Osteoblast (primary cell): ENCODE measurements around the gene PCA3. TPM values are rescaled to one million over a fixed set of nuclear protein-coding genes. Genes with fewer than 3 reads are reported as not detected.

ENCODE experiments used
- DNase-seq: peaks from one replicate; pipeline ENCODE4 v3.0.0; 2011; ENCODE audit warnings: low spot score, mixed read lengths; ENCODE audit not compliant: insufficient read length; ENCODE audit errors: missing footprints
- H2AFZ ChIP-seq: 2 replicates; pipeline ENCODE4 v1.6.0; 2011; ENCODE audit warnings: mild to moderate bottlenecking, low read length
- H3K27ac ChIP-seq: 2 replicates; pipeline ENCODE4 v1.5.1; 2011; ENCODE audit warnings: mild to moderate bottlenecking, low read depth, low read length, moderate library complexity
- H3K27me3 ChIP-seq: 2 replicates; pipeline ENCODE4 v1.6.0; 2012; ENCODE audit warnings: mild to moderate bottlenecking, control low read depth, inconsistent platforms, low read length, moderate library complexity; ENCODE audit not compliant: insufficient read depth
- H3K36me3 ChIP-seq: 2 replicates; pipeline ENCODE4 v1.5.1; 2011; ENCODE audit warnings: mild to moderate bottlenecking, low read length, control low read depth, moderate library complexity; ENCODE audit not compliant: insufficient read depth
- H3K4me1 ChIP-seq: 2 replicates; pipeline ENCODE4 v1.5.1; 2011; ENCODE audit warnings: mild to moderate bottlenecking, low read length, control low read depth, moderate library complexity; ENCODE audit not compliant: insufficient read depth
- H3K4me2 ChIP-seq: 2 replicates; pipeline ENCODE4 v1.6.0; 2011; ENCODE audit warnings: mild to moderate bottlenecking, low read length; ENCODE audit not compliant: insufficient read depth
- H3K4me3 ChIP-seq: fragments of 200-600 bp; sonication (generic); 3 replicates; pipeline ENCODE4 v1.5.1; 2012; ENCODE audit warnings: mild to moderate bottlenecking, low read length, inconsistent platforms; ENCODE audit not compliant: insufficient read depth
- H3K79me2 ChIP-seq: 2 replicates; pipeline ENCODE4 v1.6.0; 2012; ENCODE audit warnings: mild to moderate bottlenecking, low read length, control low read depth, inconsistent platforms; ENCODE audit not compliant: insufficient read depth
- H3K9me3 ChIP-seq: 2 replicates; pipeline ENCODE4 v1.5.1; 2011; ENCODE audit warnings: low read depth, low read length, control low read depth
- H4K20me1 ChIP-seq: 2 replicates; pipeline ENCODE4 v1.6.0; 2012; ENCODE audit warnings: mild to moderate bottlenecking, low read length, control low read depth; ENCODE audit not compliant: insufficient read depth
- CTCF ChIP-seq: IDR thresholded peaks from 2 replicates; pipeline ENCODE4 v1.5.1; 2011; ENCODE audit warnings: mild to moderate bottlenecking, low read depth, low read length, moderate library complexity; ENCODE audit errors: extremely low read depth
- total RNA-seq: library from RNA; depleted of rRNA; stranded (reverse); fragments of >200 nt; gene quantifications from 2 replicates; pipeline ENCODE4 v1.2.3, GENCODE V29; 2012

Gene PCA3
- total RNA-seq, 1 donor: 0.36 TPM

- no peak overlapping the region for H3K4me2 ChIP-seq
- H3K27me3 ChIP-seq: peaks cover 8% of the 10 kb centered on the region
- DNase-seq: no peak
- no peaks in the 10 kb centered on the region for H3K36me3 ChIP-seq
- no peak overlapping the region for H2AFZ ChIP-seq
- no peaks in the 10 kb centered on the region for H4K20me1 ChIP-seq
- TF ChIP-seq CTCF: no peak
- H3K79me2 ChIP-seq: no peaks in the 10 kb centered on the region
- no peak overlapping the region for H3K27ac ChIP-seq
- H3K9me3 ChIP-seq: no peaks in the 10 kb centered on the region
- H3K4me1 ChIP-seq: no peaks in the 10 kb centered on the region
- no peak overlapping the region for H3K4me3 ChIP-seq
These were observed 36.7 kb downstream of the PCA3 start for GRCh38 chr9:76800901-76801300.

DNA sequence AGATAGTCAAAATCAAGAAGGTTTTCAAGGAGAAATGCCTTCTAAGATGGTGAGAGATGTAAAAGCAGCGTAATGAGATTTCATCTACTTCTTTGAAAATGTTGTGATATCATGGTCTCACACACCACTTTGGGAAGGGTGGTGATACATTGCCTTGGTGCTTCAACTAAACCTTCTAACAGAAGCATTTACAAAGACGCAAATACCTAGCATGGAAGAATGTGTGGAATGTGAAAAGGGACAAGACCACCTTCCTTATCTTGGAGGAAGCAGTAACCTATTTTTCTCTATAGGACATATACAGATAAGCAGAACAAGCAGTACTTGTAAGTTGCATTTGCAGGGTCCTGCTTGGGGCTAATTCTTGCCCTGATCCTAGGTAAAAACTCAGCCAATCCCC lies 38.8 kb downstream of the PCA3 start:
- Histone ChIP-seq H3K4me3 (no peak overlapping the region), H2AFZ (no peak overlapping the region), H3K36me3 (no peaks in the 10 kb centered on the region), H3K4me1 (no peaks in the 10 kb centered on the region), H4K20me1 (no peaks in the 10 kb centered on the region), H3K4me2 (no peak overlapping the region), H3K9me3 (no peaks in the 10 kb centered on the region), H3K79me2 (no peaks in the 10 kb centered on the region), H3K27me3 (peaks cover 8% of the 10 kb centered on the region), H3K27ac (no peak overlapping the region)
- DNase-seq: no peak
- no peak for TF ChIP-seq CTCF

GRCh38 chr9:76803762-76804161 lies 39.5 kb downstream of the PCA3 start:
- Histone ChIP-seq H3K27me3 (peaks cover 8% of the 10 kb centered on the region), H3K9me3 (no peaks in the 10 kb centered on the region), H4K20me1 (no peaks in the 10 kb centered on the region), H3K4me1 (no peaks in the 10 kb centered on the region), H3K4me3 (no peak overlapping the region), H3K4me2 (no peak overlapping the region), H3K79me2 (no peaks in the 10 kb centered on the region), H3K27ac (no peak overlapping the region), H3K36me3 (no peaks in the 10 kb centered on the region), H2AFZ (no peak overlapping the region)
- TF ChIP-seq CTCF: no peak
- DNase-seq: no peak

DNA sequence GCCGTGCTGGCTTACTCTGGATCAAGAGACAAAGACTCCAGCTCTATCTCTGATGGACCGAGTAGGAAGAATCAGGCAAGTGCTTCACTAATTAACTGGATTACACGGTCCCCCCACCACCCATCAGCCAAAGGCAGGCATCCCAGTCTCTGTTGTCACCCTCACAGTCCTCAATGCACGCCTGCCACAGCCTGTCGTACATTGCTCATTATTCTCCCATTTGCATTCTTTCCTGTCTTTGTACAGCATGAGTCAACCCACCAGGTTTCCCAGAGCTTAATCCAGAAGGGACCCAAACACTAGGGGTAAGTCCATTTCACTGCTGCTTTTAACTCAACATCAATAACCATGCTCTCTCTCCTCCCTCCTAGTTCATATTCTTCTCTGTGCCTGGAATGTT lies 44.4 kb downstream of the PCA3 start:
- H3K27me3 ChIP-seq: no peaks in the 10 kb centered on the region
- no peak overlapping the region for H3K4me2 ChIP-seq
- H4K20me1 ChIP-seq: no peaks in the 10 kb centered on the region
- DNase-seq: no peak
- H3K4me1 ChIP-seq: no peaks in the 10 kb centered on the region
- no peak overlapping the region for H3K4me3 ChIP-seq
- no peaks in the 10 kb centered on the region for H3K79me2 ChIP-seq
- no peak for TF ChIP-seq CTCF
- no peak overlapping the region for H3K27ac ChIP-seq
- no peak overlapping the region for H2AFZ ChIP-seq
- no peaks in the 10 kb centered on the region for H3K36me3 ChIP-seq
- H3K9me3 ChIP-seq: no peaks in the 10 kb centered on the region
